C4-2B (cell line): ENCODE data around the gene GPR87.

Source experiments
- ZFX ChIP-seq: fragments of 450-650 bp; IDR thresholded peaks from 2 replicates; pipeline ENCODE4 v1.6.1; 2017
- TF ChIP-seq, protein P1 (sequence below): fragments of 450-650 bp; conservative IDR thresholded peaks from 2 replicates; pipeline ENCODE4 v1.5.1; 2017; ENCODE audit warnings: mild to moderate bottlenecking

DNA sequence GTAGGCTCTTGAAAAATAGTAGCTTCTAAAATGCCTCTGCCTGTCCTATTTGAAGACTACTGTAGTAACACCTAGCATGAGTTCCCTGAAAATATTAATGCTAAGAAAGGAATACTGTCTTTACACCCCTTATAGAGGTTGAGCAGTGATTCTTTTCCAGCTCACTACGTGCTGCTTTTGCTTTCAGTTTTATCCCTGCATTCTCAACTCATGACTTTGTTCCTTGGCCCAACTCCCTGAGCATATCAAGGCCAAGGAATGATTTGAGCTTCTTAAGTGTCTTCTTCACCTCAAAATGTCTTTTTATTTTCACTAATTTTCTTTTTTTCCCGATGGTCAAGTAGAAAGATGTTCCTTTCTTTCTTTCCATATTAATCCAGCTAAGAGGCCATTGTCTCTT, 29.2 kb upstream of the GPR87 start:
- TF ChIP-seq, protein P1, sequence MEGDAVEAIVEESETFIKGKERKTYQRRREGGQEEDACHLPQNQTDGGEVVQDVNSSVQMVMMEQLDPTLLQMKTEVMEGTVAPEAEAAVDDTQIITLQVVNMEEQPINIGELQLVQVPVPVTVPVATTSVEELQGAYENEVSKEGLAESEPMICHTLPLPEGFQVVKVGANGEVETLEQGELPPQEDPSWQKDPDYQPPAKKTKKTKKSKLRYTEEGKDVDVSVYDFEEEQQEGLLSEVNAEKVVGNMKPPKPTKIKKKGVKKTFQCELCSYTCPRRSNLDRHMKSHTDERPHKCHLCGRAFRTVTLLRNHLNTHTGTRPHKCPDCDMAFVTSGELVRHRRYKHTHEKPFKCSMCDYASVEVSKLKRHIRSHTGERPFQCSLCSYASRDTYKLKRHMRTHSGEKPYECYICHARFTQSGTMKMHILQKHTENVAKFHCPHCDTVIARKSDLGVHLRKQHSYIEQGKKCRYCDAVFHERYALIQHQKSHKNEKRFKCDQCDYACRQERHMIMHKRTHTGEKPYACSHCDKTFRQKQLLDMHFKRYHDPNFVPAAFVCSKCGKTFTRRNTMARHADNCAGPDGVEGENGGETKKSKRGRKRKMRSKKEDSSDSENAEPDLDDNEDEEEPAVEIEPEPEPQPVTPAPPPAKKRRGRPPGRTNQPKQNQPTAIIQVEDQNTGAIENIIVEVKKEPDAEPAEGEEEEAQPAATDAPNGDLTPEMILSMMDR = no peak
- no peak for TF ChIP-seq ZFX
